Activated effector memory CD4-positive, alpha-beta T cell treated with Interleukin-2 at 50 U/mL for 16 hours (primary cell): ENCODE results near the gene SNRK.
"Not testable (repeated sequence)": the region's sequence is repeated elsewhere in the genome, so short reads cannot be mapped to it uniquely, and the experiment has no call there.

ENCODE experiments used
- DNase-seq: peaks from one replicate; pipeline ENCODE4 v3.0.0-alpha.2; 2020

Gene SNRK

GRCh38 chr3:43348852-43349574, 62.7 kb downstream of the SNRK start:
- no peak for DNase-seq

- DNase-seq, result no peak
These were observed 63.4 kb downstream of the SNRK start for GRCh38 chr3:43349716-43350115.

- no peak for DNase-seq
These were observed 67.1 kb downstream of the SNRK start for GRCh38 chr3:43353393-43353792.

GRCh38 chr3:43353923-43354670, 67.8 kb downstream of the SNRK start:
- no peak for DNase-seq

- DNase-seq, result not testable (repeated sequence)
These were observed 69.7 kb downstream of the SNRK start for GRCh38 chr3:43356033-43356432.

GRCh38 chr3:43361077-43361476, 74.7 kb downstream of the SNRK start:
- no peak for DNase-seq

- no peak for DNase-seq
These were observed 75.8 kb downstream of the SNRK start for GRCh38 chr3:43362183-43362582.

GRCh38 chr3:43362961-43363360, 76.6 kb downstream of the SNRK start:
- DNase-seq, result no peak

GRCh38 chr3:43363621-43364266, 77.4 kb downstream of the SNRK start:
- DNase-seq, result no peak

- no peak for DNase-seq
These were observed 78.2 kb downstream of the SNRK start for GRCh38 chr3:43364494-43364893.

GRCh38 chr3:43364926-43365325, 78.6 kb downstream of the SNRK start:
- DNase-seq, result no peak

GRCh38 chr3:43365601-43366305, 79.4 kb downstream of the SNRK start:
- no peak for DNase-seq

GRCh38 chr3:43366481-43366880, 80.1 kb downstream of the SNRK start:
- DNase-seq, result no peak

GRCh38 chr3:43366885-43367284, 80.5 kb downstream of the SNRK start:
- no peak for DNase-seq

GRCh38 chr3:43369404-43370292, 83.3 kb downstream of the SNRK start:
- DNase-seq, result no peak

GRCh38 chr3:43370293-43370980, 84.1 kb downstream of the SNRK start:
- no peak for DNase-seq

- no peak for DNase-seq
These were observed 85.2 kb downstream of the SNRK start for GRCh38 chr3:43371494-43371893.

GRCh38 chr3:43372007-43372740, 85.8 kb downstream of the SNRK start:
- no peak for DNase-seq

GRCh38 chr3:43372809-43373559, 86.6 kb downstream of the SNRK start:
- no peak for DNase-seq

GRCh38 chr3:43373560-43373928, 87.2 kb downstream of the SNRK start:
- DNase-seq, result no peak
